GM19043 (cell line): Measurements from ENCODE around the gene TXNDC16.
"Not testable (repeated sequence)": the region's sequence is repeated elsewhere in the genome, so short reads cannot be mapped to it uniquely, and the experiment has no call there.

ENCODE experiments used
- ATAC-seq: cut with Tn5 transposase; IDR thresholded peaks from one replicate; pipeline ENCODE4 v1.9.1; 2021; ENCODE audit warnings: low read depth; ENCODE audit not compliant: unreplicated experiment

TXNDC16 gene

GRCh38 chr14:52552063-52552988 lies at the start of gene TXNDC16, which contains the start of gene GPR137C:
TXNDC16 (minus strand) TSS chr14:52552505; CDS start chr14:52543557, 8,948 bp downstream.
GPR137C (plus strand) TSS chr14:52552836; CDS start chr14:52553148, 312 bp downstream.
- ATAC-seq = peak; percentile 94

- no peak for ATAC-seq
Measured at GRCh38 chr14:52599974-52600373, 47.7 kb upstream of the TXNDC16 start.

- no peak for ATAC-seq
Measured at GRCh38 chr14:52598568-52598967, 46.3 kb upstream of the TXNDC16 start.

GRCh38 chr14:52596861-52597260 lies 44.6 kb upstream of the TXNDC16 start:
- no peak for ATAC-seq

GRCh38 chr14:52596320-52596719 lies 44.0 kb upstream of the TXNDC16 start:
- no peak for ATAC-seq

- no peak for ATAC-seq
Measured at GRCh38 chr14:52590318-52590717, 38.0 kb upstream of the TXNDC16 start.

- no peak for ATAC-seq
Measured at GRCh38 chr14:52589646-52590045, 37.3 kb upstream of the TXNDC16 start.

- ATAC-seq = no peak
Measured at GRCh38 chr14:52583544-52583943, 31.2 kb upstream of the TXNDC16 start.

- ATAC-seq = no peak
Measured at GRCh38 chr14:52575858-52576257, 23.6 kb upstream of the TXNDC16 start.

- not testable (repeated sequence) for ATAC-seq
Measured at GRCh38 chr14:52568454-52568853, 16.1 kb upstream of the TXNDC16 start.

GRCh38 chr14:52563120-52563519 lies 10.8 kb upstream of the TXNDC16 start:
- no peak for ATAC-seq

- no peak for ATAC-seq
Measured at GRCh38 chr14:52558688-52559087, 6.4 kb upstream of the TXNDC16 start.

GRCh38 chr14:52553671-52554575 lies 1.6 kb upstream of the TXNDC16 start:
- no peak for ATAC-seq

- ATAC-seq = no peak
Measured at GRCh38 chr14:52553002-52553670, 831 bp upstream of the TXNDC16 start.

GRCh38 chr14:52551696-52552062 lies 626 bp downstream of the TXNDC16 start:
- no peak for ATAC-seq

- no peak for ATAC-seq
Measured at GRCh38 chr14:52551205-52551604, 1.1 kb downstream of the TXNDC16 start.

GRCh38 chr14:52550661-52551060 lies 1.6 kb downstream of the TXNDC16 start:
- ATAC-seq = no peak

- no peak for ATAC-seq
Measured at GRCh38 chr14:52547526-52547925, 4.8 kb downstream of the TXNDC16 start.

- no peak for ATAC-seq
Measured at GRCh38 chr14:52547027-52547426, 5.3 kb downstream of the TXNDC16 start.

GRCh38 chr14:52546318-52546670 lies 6.0 kb downstream of the TXNDC16 start:
- no peak for ATAC-seq
